GM21786 (cell line): ENCODE data around the gene TPST1.
"Not testable (repeated sequence)": the region's sequence is repeated elsewhere in the genome, so short reads cannot be mapped to it uniquely, and the experiment has no call there.

Source experiments
- ATAC-seq: cut with Tn5 transposase; IDR thresholded peaks from one replicate; pipeline ENCODE4 v1.9.1; 2021; ENCODE audit not compliant: unreplicated experiment

TPST1 gene

GRCh38 chr7:66376264-66376945 is 171.3 kb downstream of the TPST1 start:
- ATAC-seq, result no peak

GRCh38 chr7:66377045-66377444 is 171.9 kb downstream of the TPST1 start:
- ATAC-seq, result no peak

- no peak for ATAC-seq
These were observed 172.6 kb downstream of the TPST1 start for GRCh38 chr7:66377714-66378113.

- ATAC-seq, result no peak
These were observed 174.5 kb downstream of the TPST1 start for GRCh38 chr7:66379542-66380160.

GRCh38 chr7:66380272-66380888 is 175.2 kb downstream of the TPST1 start:
- ATAC-seq, result no peak

- not testable (repeated sequence) for ATAC-seq
These were observed 177.2 kb downstream of the TPST1 start for GRCh38 chr7:66382182-66382923.

GRCh38 chr7:66385191-66385905 is 180.2 kb downstream of the TPST1 start:
- not testable (repeated sequence) for ATAC-seq

GRCh38 chr7:66395128-66395571 is 190.0 kb downstream of the TPST1 start:
- not testable (repeated sequence) for ATAC-seq

- not testable (repeated sequence) for ATAC-seq
These were observed 190.9 kb downstream of the TPST1 start for GRCh38 chr7:66396052-66396451.

- ATAC-seq, result not testable (repeated sequence)
These were observed 193.7 kb downstream of the TPST1 start for GRCh38 chr7:66398841-66399240.

- no peak for ATAC-seq
These were observed 194.4 kb downstream of the TPST1 start for GRCh38 chr7:66399566-66399965.

GRCh38 chr7:66400400-66400799 is 195.3 kb downstream of the TPST1 start:
- ATAC-seq, result no peak

GRCh38 chr7:66401126-66401525 is 196.0 kb downstream of the TPST1 start:
- ATAC-seq, result not testable (repeated sequence)

GRCh38 chr7:66401932-66402331 is 196.8 kb downstream of the TPST1 start:
- ATAC-seq, result not testable (repeated sequence)

GRCh38 chr7:66403564-66403963 is 198.4 kb downstream of the TPST1 start:
- no peak for ATAC-seq

GRCh38 chr7:66409493-66409892 is 204.4 kb downstream of the TPST1 start:
- ATAC-seq, result no peak
